Panc1 (cell line): ENCODE data around the gene RARB. TPM values are rescaled to one million over a fixed set of nuclear protein-coding genes. Genes with fewer than 3 reads are reported as not detected.

Experiments
- ATAC-seq: fragments of 200-7000 bp; cut with Tn5 transposase; 2 replicates; pipeline ENCODE4 v1.9.1; 2020; ENCODE audit warnings: mild to moderate bottlenecking, moderate library complexity
- BruUV-seq: library from RNA; stranded (reverse); fragments of 400-500 nt; replicated peaks from 2 replicates; lab custom pipeline; 2021; lab: Mats Ljungman, UMichigan
- CTCF ChIA-PET: fragments of 300-600 bp; sonication (Branson Sonifier 250); formaldehyde crosslinking; loops from one replicate; lab custom pipeline; 2022; ENCODE audit warnings: antibody characterized with exemption; lab: Charles Lee
- POLR2A ChIA-PET: fragments of 300-600 bp; sonication (Branson Sonifier 250); formaldehyde crosslinking; loops from one replicate; lab custom pipeline; 2022; ENCODE audit warnings: antibody characterized with exemption; lab: Charles Lee
- DNase-seq: peaks from one replicate; pipeline ENCODE4 v3.0.0-alpha.2; 2010; ENCODE audit warnings: low read depth, low spot score
- H3K27ac ChIP-seq: 2 replicates; pipeline ENCODE4 v1.5.1; 2011; ENCODE audit warnings: mild to moderate bottlenecking, low read length, inconsistent platforms
- H3K27me3 ChIP-seq: fragments of 200-500 bp; sonication (Bioruptor generic); 2 replicates; pipeline ENCODE4 v1.6.0; 2014; ENCODE audit warnings: low read length, inconsistent platforms; ENCODE audit not compliant: control insufficient read depth, insufficient read depth
- H3K36me3 ChIP-seq: fragments of 200-500 bp; sonication (Bioruptor generic); 2 replicates; pipeline ENCODE4 v1.5.1; 2014; ENCODE audit warnings: inconsistent platforms, mild to moderate bottlenecking, low read length, moderate library complexity; ENCODE audit not compliant: control insufficient read depth, insufficient read depth
- H3K4me1 ChIP-seq: 2 replicates; pipeline ENCODE4 v1.5.1; 2011; ENCODE audit warnings: inconsistent platforms, mild to moderate bottlenecking, low read length, moderate library complexity; ENCODE audit not compliant: control insufficient read depth, insufficient read depth
- H3K4me3 ChIP-seq, 2 experiments: 2 replicates each; pipeline ENCODE4 v1.5.1; 2011 to 2012; ENCODE audit warnings: low read depth in 2 of 2, low read length in 2 of 2, mild to moderate bottlenecking in 2 of 2, inconsistent platforms in 1 of 2, moderate library complexity in 1 of 2
- H3K9me3 ChIP-seq: fragments of 200-500 bp; sonication (Bioruptor generic); 2 replicates; pipeline ENCODE4 v1.5.1; 2014; ENCODE audit warnings: low read depth, mild to moderate bottlenecking, inconsistent platforms, low read length, moderate library complexity; ENCODE audit not compliant: control insufficient read depth, insufficient read depth
- CTCF ChIP-seq: fragments of 450-650 bp; IDR thresholded peaks from 2 replicates; pipeline ENCODE4 v1.5.1; 2017; ENCODE audit warnings: mild to moderate bottlenecking
- POLR2AphosphoS5 ChIP-seq: IDR thresholded peaks from 2 replicates; pipeline ENCODE4 v1.6.1; 2012; ENCODE audit warnings: mild to moderate bottlenecking, low read depth, low read length, moderate library complexity
- REST ChIP-seq, 2 experiments: IDR thresholded peaks; 2 replicates each; pipeline ENCODE4 v1.6.1; 2011 to 2012; ENCODE audit warnings: low read depth in 2 of 2, control low read depth in 1 of 2, low read length in 1 of 2, mild to moderate bottlenecking in 1 of 2, moderate library complexity in 1 of 2; ENCODE audit not compliant: insufficient read depth in 1 of 2
- SIN3A ChIP-seq: IDR thresholded peaks from 2 replicates; pipeline ENCODE4 v1.6.1; 2012; ENCODE audit warnings: low read depth, mild to moderate bottlenecking, low read length, moderate library complexity, borderline replicate concordance; ENCODE audit not compliant: insufficient read depth
- TCF7L2 ChIP-seq: IDR thresholded peaks from 2 replicates; pipeline ENCODE4 v1.6.1; 2011; ENCODE audit warnings: mild to moderate bottlenecking, low read depth, low read length, inconsistent platforms
- in situ Hi-C: cut with HindIII; loops from 2 replicates; pipeline ENCODE4 v1.10.0; 2016; ENCODE audit warnings: low sequenced_read_pairs, low pct_unique_long_range_greater_than_20kb
- intact Hi-C: fragments of 100-400 bp; cut with micrococcal nuclease; formaldehyde crosslinking; loops from one replicate; pipeline ENCODE4 v1.10.0; 2022; ENCODE audit not compliant: unreplicated experiment
- total RNA-seq: library from RNA; stranded (reverse); gene quantifications from one replicate; pipeline ENCODE4 v1.2.1, GENCODE V29; 2021; ENCODE audit not compliant: unreplicated experiment

RARB gene
- total RNA-seq, 1 experiment from 2014 or later = not detected

- ChIA-PET POLR2A (no interaction called here), CTCF (no interaction called here)
- Histone ChIP-seq H3K36me3 (no peaks in the 10 kb centered on the region), H3K9me3 (no peaks in the 10 kb centered on the region), H3K4me1 (no peaks in the 10 kb centered on the region), H3K4me3 (no peak overlapping the region), H3K27me3 (no peaks in the 10 kb centered on the region), H3K27ac (no peak overlapping the region)
- ATAC-seq = no peak
- DNase-seq = no peak
- BruUV-seq = no TSS peak
- intact Hi-C loops (no loop called here), in situ Hi-C loops (no loop called here)
- TF ChIP-seq POLR2AphosphoS5 = no peak
- no peak for TF ChIP-seq REST (IDR thresholded peaks at IDR 0.05; ENCODE audit: insufficient read depth in 1 of 2, low read depth in 2 of 2, low read length in 1 of 2)
- TF ChIP-seq CTCF = no peak
- TF ChIP-seq SIN3A = no peak
- no peak for TF ChIP-seq TCF7L2
Measured at GRCh38 chr3:25536521-25537391, 108.7 kb downstream of the RARB start.

GRCh38 chr3:25537516-25537915 is 109.5 kb downstream of the RARB start:
- no peak for ATAC-seq
- Histone ChIP-seq H3K4me3 (no peak overlapping the region), H3K9me3 (no peaks in the 10 kb centered on the region), H3K27me3 (no peaks in the 10 kb centered on the region), H3K4me1 (no peaks in the 10 kb centered on the region), H3K27ac (no peak overlapping the region), H3K36me3 (no peaks in the 10 kb centered on the region)
- TF ChIP-seq CTCF (no peak), TCF7L2 (no peak)
- ChIA-PET CTCF (no interaction called here), POLR2A (no interaction called here)
- in situ Hi-C loops = no loop called here
- intact Hi-C loops = no loop called here
- BruUV-seq = no TSS peak
- no peak for DNase-seq
